Measurements from ENCODE around the gene TFF2. TPM values are rescaled to one million over a fixed set of nuclear protein-coding genes. Genes with fewer than 3 reads are reported as not detected.

Gene TFF2
- total RNA-seq, 1 experiment from 2014 or later = not detected

DNA sequence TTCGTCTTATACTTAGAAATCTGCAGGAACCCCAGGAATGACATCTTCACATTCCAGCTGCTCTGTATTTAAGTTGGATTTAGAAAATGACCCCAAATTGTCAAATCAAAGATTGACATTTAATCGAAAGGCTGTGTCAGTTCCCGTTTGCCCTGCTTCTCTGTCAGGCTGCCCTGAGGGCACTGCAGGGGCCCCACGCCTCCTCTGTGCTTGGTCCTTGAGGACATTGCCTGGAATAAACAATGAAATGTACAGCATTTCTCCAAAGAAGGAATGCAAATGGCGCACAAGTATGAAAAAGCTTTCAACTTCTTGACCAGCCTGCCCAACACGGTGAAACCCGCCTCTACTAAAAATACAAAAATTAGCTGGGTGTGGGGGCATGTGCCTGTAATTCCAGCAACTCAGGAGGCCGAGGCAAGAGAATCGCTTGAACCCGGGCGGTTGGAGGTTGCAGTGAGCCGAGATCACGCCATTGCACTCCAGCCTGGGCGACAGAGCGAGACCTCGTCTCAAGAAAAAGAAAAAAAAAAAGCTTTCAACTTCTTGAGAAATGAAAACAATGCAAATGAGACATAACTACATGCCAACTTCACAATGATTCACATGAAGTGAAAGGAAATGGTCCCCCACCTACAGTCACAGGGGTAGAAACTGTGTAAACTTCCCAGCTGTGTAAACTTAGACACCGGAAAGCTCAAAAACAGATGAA is 42.1 kb upstream of the TFF2 start:
- no peak overlapping the region for H3K27ac Mint-ChIP-seq (ENCODE audit: unreplicated experiment)
- intact Hi-C loops (cut with micrococcal nuclease; ENCODE audit: unreplicated experiment) = no loop called here
- H3K9me3 Mint-ChIP-seq (ENCODE audit: low read depth, unreplicated experiment) = no peaks in the 10 kb centered on the region
- H3K4me3 Mint-ChIP-seq (ENCODE audit: low read depth, unreplicated experiment) = no peak overlapping the region
- TF ChIP-seq, protein P1, sequence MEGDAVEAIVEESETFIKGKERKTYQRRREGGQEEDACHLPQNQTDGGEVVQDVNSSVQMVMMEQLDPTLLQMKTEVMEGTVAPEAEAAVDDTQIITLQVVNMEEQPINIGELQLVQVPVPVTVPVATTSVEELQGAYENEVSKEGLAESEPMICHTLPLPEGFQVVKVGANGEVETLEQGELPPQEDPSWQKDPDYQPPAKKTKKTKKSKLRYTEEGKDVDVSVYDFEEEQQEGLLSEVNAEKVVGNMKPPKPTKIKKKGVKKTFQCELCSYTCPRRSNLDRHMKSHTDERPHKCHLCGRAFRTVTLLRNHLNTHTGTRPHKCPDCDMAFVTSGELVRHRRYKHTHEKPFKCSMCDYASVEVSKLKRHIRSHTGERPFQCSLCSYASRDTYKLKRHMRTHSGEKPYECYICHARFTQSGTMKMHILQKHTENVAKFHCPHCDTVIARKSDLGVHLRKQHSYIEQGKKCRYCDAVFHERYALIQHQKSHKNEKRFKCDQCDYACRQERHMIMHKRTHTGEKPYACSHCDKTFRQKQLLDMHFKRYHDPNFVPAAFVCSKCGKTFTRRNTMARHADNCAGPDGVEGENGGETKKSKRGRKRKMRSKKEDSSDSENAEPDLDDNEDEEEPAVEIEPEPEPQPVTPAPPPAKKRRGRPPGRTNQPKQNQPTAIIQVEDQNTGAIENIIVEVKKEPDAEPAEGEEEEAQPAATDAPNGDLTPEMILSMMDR (IDR thresholded peaks at IDR 0.05; ENCODE audit: unreplicated experiment) = no peak
- H3K27me3 Mint-ChIP-seq (ENCODE audit: unreplicated experiment) = no peaks in the 10 kb centered on the region
- peaks cover 46% of the 10 kb centered on the region for H3K4me1 Mint-ChIP-seq (ENCODE audit: low read depth, unreplicated experiment)
- peaks cover 9% of the 10 kb centered on the region for H3K36me3 Mint-ChIP-seq (ENCODE audit: insufficient read depth, unreplicated experiment)
- no TSS peak for BruUV-seq (replicated peaks)
- CTCF ChIA-PET = interaction anchor here (0.5 kb wide), 1 partner anchor 578 kb away, joined by 4 read pairs; no protein-coding TSS in a partner anchor
- DNase-seq = no peak

- no peak overlapping the region for H3K27ac Mint-ChIP-seq (ENCODE audit: unreplicated experiment)
- intact Hi-C loops (cut with micrococcal nuclease; ENCODE audit: unreplicated experiment) = no loop called here
- DNase-seq = no peak
- TF ChIP-seq, protein P1 (IDR thresholded peaks at IDR 0.05; ENCODE audit: unreplicated experiment) = no peak
- BruUV-seq (replicated peaks) = no TSS peak
- peaks cover 9% of the 10 kb centered on the region for H3K36me3 Mint-ChIP-seq (ENCODE audit: insufficient read depth, unreplicated experiment)
- H3K4me3 Mint-ChIP-seq (ENCODE audit: low read depth, unreplicated experiment) = no peak overlapping the region
- CTCF ChIA-PET = no interaction called here
- H3K4me1 Mint-ChIP-seq (ENCODE audit: low read depth, unreplicated experiment) = peaks cover 59% of the 10 kb centered on the region
- H3K9me3 Mint-ChIP-seq (ENCODE audit: low read depth, unreplicated experiment) = no peaks in the 10 kb centered on the region
- H3K27me3 Mint-ChIP-seq (ENCODE audit: unreplicated experiment) = no peaks in the 10 kb centered on the region
These were observed 40.5 kb upstream of the TFF2 start for GRCh38 chr21:42391297-42391696.

DNA sequence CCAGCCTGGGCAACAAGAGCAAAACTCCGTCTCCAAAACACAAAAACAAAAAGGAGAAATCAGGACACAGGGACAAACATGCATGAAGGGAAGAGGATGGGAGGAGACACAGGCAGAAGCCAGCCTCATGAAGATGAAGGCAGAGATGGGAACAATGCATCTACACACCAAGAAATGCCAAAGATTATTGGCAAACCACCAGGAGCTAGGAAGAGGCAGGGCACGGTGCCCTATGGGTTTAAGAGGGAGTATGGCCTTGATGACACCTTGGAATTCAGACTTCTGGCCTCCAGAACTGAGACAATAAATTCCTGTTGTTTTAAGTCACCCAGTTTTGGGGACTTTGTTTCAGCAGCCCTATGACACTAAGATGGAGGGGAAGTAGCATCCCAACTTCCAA is 39.9 kb upstream of the TFF2 start:
- CTCF ChIA-PET = no interaction called here
- intact Hi-C loops (cut with micrococcal nuclease; ENCODE audit: unreplicated experiment) = no loop called here
- BruUV-seq (replicated peaks) = no TSS peak
- peaks cover 9% of the 10 kb centered on the region for H3K36me3 Mint-ChIP-seq (ENCODE audit: insufficient read depth, unreplicated experiment)
- peaks cover 57% of the 10 kb centered on the region for H3K4me1 Mint-ChIP-seq (ENCODE audit: low read depth, unreplicated experiment)
- no peak overlapping the region for H3K4me3 Mint-ChIP-seq (ENCODE audit: low read depth, unreplicated experiment)
- no peak for DNase-seq
- H3K27ac Mint-ChIP-seq (ENCODE audit: unreplicated experiment) = no peak overlapping the region
- TF ChIP-seq, protein P1 (IDR thresholded peaks at IDR 0.05; ENCODE audit: unreplicated experiment) = no peak
- no peaks in the 10 kb centered on the region for H3K27me3 Mint-ChIP-seq (ENCODE audit: unreplicated experiment)
- H3K9me3 Mint-ChIP-seq (ENCODE audit: low read depth, unreplicated experiment) = no peaks in the 10 kb centered on the region

GRCh38 chr21:42390193-42390592 is 39.4 kb upstream of the TFF2 start:
- H3K27ac Mint-ChIP-seq (ENCODE audit: unreplicated experiment) = no peak overlapping the region
- H3K27me3 Mint-ChIP-seq (ENCODE audit: unreplicated experiment) = no peaks in the 10 kb centered on the region
- TF ChIP-seq, protein P1 (IDR thresholded peaks at IDR 0.05; ENCODE audit: unreplicated experiment) = no peak
- no peak for DNase-seq
- CTCF ChIA-PET = no interaction called here
- no peak overlapping the region for H3K4me3 Mint-ChIP-seq (ENCODE audit: low read depth, unreplicated experiment)
- H3K9me3 Mint-ChIP-seq (ENCODE audit: low read depth, unreplicated experiment) = no peaks in the 10 kb centered on the region
- intact Hi-C loops (cut with micrococcal nuclease; ENCODE audit: unreplicated experiment) = no loop called here
- no TSS peak for BruUV-seq (replicated peaks)
- peaks cover 9% of the 10 kb centered on the region for H3K36me3 Mint-ChIP-seq (ENCODE audit: insufficient read depth, unreplicated experiment)
- H3K4me1 Mint-ChIP-seq (ENCODE audit: low read depth, unreplicated experiment) = peaks cover 57% of the 10 kb centered on the region

Measured in Calu3 (cell line).